SK-N-SH treated with all-trans-retinoic acid at 6 μM for 48 hours (cell line): ENCODE results near the gene ERN2.

Experiments used
- ATAC-seq: fragments of 200-7000 bp; cut with Tn5 transposase; 3 replicates; pipeline ENCODE4 v1.9.1; 2020; ENCODE audit warnings: mild to moderate bottlenecking, moderate library complexity
- ARNTL ChIP-seq: fragments of 450-650 bp; formaldehyde crosslinking; IDR thresholded peaks from 2 replicates; pipeline ENCODE4 v1.5.0; 2020; ENCODE audit warnings: low read depth, mild to moderate bottlenecking, moderate library complexity, borderline replicate concordance
- BACH2 ChIP-seq: fragments of 250-450 bp; sonication (Bioruptor Pico); IDR thresholded peaks from 2 replicates; pipeline ENCODE4 v1.9.0; 2021; ENCODE audit warnings: mild to moderate bottlenecking, borderline replicate concordance
- CSDC2 ChIP-seq: fragments of 250-450 bp; sonication (Bioruptor Pico); IDR thresholded peaks from 2 replicates; pipeline ENCODE4 v1.5.0; 2020; ENCODE audit warnings: mild to moderate bottlenecking, moderate library complexity
- ESRRG ChIP-seq: fragments of 250-450 bp; sonication (Bioruptor Pico); IDR thresholded peaks from 2 replicates; pipeline ENCODE4 v1.6.1; 2021; ENCODE audit warnings: mild to moderate bottlenecking
- OSR1 ChIP-seq: fragments of 250-450 bp; sonication (Bioruptor Pico); IDR thresholded peaks from 2 replicates; pipeline ENCODE4 v1.8.0; 2022; ENCODE audit warnings: moderate library complexity, mild to moderate bottlenecking, inconsistent platforms
- PPARA ChIP-seq: fragments of 250-450 bp; sonication (Bioruptor Pico); IDR thresholded peaks from 2 replicates; pipeline ENCODE4 v1.5.0; 2020; ENCODE audit warnings: mild to moderate bottlenecking, borderline replicate concordance
- RARB ChIP-seq: fragments of 250-450 bp; sonication (Bioruptor Pico); IDR thresholded peaks from 2 replicates; pipeline ENCODE4 v1.8.0; 2021; ENCODE audit warnings: mild to moderate bottlenecking, moderate library complexity
- SNAI2 ChIP-seq: fragments of 250-450 bp; sonication (Bioruptor Pico); IDR thresholded peaks from 2 replicates; pipeline ENCODE4 v1.5.0; 2020; ENCODE audit warnings: mild to moderate bottlenecking, moderate library complexity
- TCF4 ChIP-seq: fragments of 250-450 bp; sonication (Bioruptor Pico); IDR thresholded peaks from 2 replicates; pipeline ENCODE4 v1.8.0; 2021; ENCODE audit warnings: mild to moderate bottlenecking, moderate library complexity, borderline replicate concordance
- TOX ChIP-seq: fragments of 250-450 bp; sonication (Bioruptor Pico); IDR thresholded peaks from 2 replicates; pipeline ENCODE4 v1.8.0; 2021; ENCODE audit warnings: mild to moderate bottlenecking, moderate library complexity, borderline replicate concordance
- ZC3H10 ChIP-seq: fragments of 250-450 bp; sonication (Bioruptor Pico); IDR thresholded peaks from 2 replicates; pipeline ENCODE4 v1.5.1; 2021; ENCODE audit warnings: mild to moderate bottlenecking, moderate library complexity
- ZFP3 ChIP-seq: fragments of 250-450 bp; sonication (Bioruptor Pico); IDR thresholded peaks from 2 replicates; pipeline ENCODE4 v1.5.0; 2020; ENCODE audit warnings: mild to moderate bottlenecking, moderate library complexity
- ZFP30 ChIP-seq: fragments of 450-650 bp; formaldehyde crosslinking; IDR thresholded peaks from 2 replicates; pipeline ENCODE4 v1.5.0; 2022; ENCODE audit warnings: mild to moderate bottlenecking, moderate library complexity
- ZNF565 ChIP-seq: fragments of 450-650 bp; formaldehyde crosslinking; conservative IDR thresholded peaks from 2 replicates; pipeline ENCODE4 v1.5.0; 2020; ENCODE audit warnings: low read depth, mild to moderate bottlenecking, moderate library complexity
- ZNF70 ChIP-seq: fragments of 450-650 bp; formaldehyde crosslinking; IDR thresholded peaks from 2 replicates; pipeline ENCODE4 v1.5.0; 2020; ENCODE audit warnings: mild to moderate bottlenecking, moderate library complexity
- ZNF8 ChIP-seq: fragments of 450-650 bp; formaldehyde crosslinking; IDR thresholded peaks from 2 replicates; pipeline ENCODE4 v1.5.0; 2020; ENCODE audit warnings: mild to moderate bottlenecking, moderate library complexity
- TF ChIP-seq, protein P1 (sequence below): fragments of 250-450 bp; sonication (Bioruptor Pico); IDR thresholded peaks from 2 replicates; pipeline ENCODE4 v1.5.0; 2020; ENCODE audit warnings: mild to moderate bottlenecking, moderate library complexity
- TF ChIP-seq, protein P2 (sequence below): fragments of 250-450 bp; sonication (Bioruptor Pico); IDR thresholded peaks from 2 replicates; pipeline ENCODE4 v1.8.0; 2021; ENCODE audit warnings: low read depth, mild to moderate bottlenecking, moderate library complexity, borderline replicate concordance
- TF ChIP-seq, protein P3 (sequence below): fragments of 250-450 bp; sonication (Bioruptor Pico); IDR thresholded peaks from 2 replicates; pipeline ENCODE4 v1.5.1; 2020; ENCODE audit warnings: low read depth, mild to moderate bottlenecking, moderate library complexity
- TF ChIP-seq, protein P4 (sequence below): fragments of 250-450 bp; sonication (Bioruptor Pico); IDR thresholded peaks from 2 replicates; pipeline ENCODE4 v1.5.1; 2021; ENCODE audit warnings: mild to moderate bottlenecking, moderate library complexity
- TF ChIP-seq, protein P5 (sequence below): fragments of 250-450 bp; sonication (Bioruptor Pico); IDR thresholded peaks from 2 replicates; pipeline ENCODE4 v1.8.0; 2020; ENCODE audit warnings: mild to moderate bottlenecking, moderate library complexity, borderline replicate concordance

The ERN2 gene

DNA sequence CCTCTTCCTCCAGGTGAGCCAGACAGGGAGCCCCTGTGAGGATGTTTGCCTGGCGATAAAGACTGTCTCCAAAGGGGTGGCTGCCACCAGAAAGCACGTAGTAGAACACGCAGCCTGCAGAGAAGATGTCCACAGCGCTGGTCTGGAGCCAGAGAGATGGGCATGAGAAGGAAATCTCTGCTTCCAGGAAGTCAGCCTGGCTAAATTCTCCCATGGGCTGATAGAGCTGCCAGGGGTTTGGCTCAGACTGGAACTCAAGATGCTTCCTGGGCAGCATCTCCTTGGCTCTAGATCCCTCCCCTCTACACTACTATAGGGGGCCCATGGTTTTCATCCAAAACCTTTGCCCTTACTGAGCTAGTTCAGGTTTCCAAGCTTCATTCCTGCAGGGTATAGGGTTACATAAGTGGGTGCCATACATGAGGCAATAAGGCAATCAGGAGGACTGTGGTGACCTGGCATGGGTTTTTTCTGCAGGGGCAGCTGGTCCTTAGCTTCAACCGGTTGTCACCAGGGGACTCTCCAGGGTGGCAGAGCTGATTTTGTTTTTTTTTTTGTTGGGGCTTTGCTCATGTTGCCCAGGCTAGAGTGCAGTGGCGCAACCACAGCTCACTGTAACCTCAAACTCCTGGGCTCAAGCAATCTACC lies 20.7 kb downstream of the ERN2 start:
- TF ChIP-seq ZFP30 (no peak), ZNF70 (no peak), RARB (CRISPR knock-in tag) (no peak), OSR1 (CRISPR knock-in tag) (no peak), CSDC2 (CRISPR knock-in tag) (no peak), ESRRG (CRISPR knock-in tag) (no peak), ZC3H10 (no peak), TOX (CRISPR knock-in tag) (no peak), ZNF8 (CRISPR knock-in tag) (no peak), ZNF565 (CRISPR knock-in tag) (no peak), TCF4 (no peak), BACH2 (CRISPR knock-in tag) (no peak)
- TF ChIP-seq, protein P1, sequence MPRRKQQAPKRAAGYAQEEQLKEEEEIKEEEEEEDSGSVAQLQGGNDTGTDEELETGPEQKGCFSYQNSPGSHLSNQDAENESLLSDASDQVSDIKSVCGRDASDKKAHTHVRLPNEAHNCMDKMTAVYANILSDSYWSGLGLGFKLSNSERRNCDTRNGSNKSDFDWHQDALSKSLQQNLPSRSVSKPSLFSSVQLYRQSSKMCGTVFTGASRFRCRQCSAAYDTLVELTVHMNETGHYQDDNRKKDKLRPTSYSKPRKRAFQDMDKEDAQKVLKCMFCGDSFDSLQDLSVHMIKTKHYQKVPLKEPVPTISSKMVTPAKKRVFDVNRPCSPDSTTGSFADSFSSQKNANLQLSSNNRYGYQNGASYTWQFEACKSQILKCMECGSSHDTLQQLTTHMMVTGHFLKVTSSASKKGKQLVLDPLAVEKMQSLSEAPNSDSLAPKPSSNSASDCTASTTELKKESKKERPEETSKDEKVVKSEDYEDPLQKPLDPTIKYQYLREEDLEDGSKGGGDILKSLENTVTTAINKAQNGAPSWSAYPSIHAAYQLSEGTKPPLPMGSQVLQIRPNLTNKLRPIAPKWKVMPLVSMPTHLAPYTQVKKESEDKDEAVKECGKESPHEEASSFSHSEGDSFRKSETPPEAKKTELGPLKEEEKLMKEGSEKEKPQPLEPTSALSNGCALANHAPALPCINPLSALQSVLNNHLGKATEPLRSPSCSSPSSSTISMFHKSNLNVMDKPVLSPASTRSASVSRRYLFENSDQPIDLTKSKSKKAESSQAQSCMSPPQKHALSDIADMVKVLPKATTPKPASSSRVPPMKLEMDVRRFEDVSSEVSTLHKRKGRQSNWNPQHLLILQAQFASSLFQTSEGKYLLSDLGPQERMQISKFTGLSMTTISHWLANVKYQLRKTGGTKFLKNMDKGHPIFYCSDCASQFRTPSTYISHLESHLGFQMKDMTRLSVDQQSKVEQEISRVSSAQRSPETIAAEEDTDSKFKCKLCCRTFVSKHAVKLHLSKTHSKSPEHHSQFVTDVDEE (CRISPR knock-in tag): no peak
- TF ChIP-seq, protein P2, sequence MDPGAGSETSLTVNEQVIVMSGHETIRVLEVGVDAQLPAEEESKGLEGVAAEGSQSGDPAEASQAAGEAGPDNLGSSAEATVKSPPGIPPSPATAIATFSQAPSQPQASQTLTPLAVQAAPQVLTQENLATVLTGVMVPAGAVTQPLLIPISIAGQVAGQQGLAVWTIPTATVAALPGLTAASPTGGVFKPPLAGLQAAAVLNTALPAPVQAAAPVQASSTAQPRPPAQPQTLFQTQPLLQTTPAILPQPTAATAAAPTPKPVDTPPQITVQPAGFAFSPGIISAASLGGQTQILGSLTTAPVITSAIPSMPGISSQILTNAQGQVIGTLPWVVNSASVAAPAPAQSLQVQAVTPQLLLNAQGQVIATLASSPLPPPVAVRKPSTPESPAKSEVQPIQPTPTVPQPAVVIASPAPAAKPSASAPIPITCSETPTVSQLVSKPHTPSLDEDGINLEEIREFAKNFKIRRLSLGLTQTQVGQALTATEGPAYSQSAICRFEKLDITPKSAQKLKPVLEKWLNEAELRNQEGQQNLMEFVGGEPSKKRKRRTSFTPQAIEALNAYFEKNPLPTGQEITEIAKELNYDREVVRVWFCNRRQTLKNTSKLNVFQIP (CRISPR knock-in tag): no peak
- TF ChIP-seq, protein P3, sequence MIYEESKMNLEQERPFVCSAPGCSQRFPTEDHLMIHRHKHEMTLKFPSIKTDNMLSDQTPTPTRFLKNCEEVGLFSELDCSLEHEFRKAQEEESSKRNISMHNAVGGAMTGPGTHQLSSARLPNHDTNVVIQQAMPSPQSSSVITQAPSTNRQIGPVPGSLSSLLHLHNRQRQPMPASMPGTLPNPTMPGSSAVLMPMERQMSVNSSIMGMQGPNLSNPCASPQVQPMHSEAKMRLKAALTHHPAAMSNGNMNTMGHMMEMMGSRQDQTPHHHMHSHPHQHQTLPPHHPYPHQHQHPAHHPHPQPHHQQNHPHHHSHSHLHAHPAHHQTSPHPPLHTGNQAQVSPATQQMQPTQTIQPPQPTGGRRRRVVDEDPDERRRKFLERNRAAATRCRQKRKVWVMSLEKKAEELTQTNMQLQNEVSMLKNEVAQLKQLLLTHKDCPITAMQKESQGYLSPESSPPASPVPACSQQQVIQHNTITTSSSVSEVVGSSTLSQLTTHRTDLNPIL (CRISPR knock-in tag): no peak
- ATAC-seq: no peak; the same call in 1 of the 3 replicates

DNA sequence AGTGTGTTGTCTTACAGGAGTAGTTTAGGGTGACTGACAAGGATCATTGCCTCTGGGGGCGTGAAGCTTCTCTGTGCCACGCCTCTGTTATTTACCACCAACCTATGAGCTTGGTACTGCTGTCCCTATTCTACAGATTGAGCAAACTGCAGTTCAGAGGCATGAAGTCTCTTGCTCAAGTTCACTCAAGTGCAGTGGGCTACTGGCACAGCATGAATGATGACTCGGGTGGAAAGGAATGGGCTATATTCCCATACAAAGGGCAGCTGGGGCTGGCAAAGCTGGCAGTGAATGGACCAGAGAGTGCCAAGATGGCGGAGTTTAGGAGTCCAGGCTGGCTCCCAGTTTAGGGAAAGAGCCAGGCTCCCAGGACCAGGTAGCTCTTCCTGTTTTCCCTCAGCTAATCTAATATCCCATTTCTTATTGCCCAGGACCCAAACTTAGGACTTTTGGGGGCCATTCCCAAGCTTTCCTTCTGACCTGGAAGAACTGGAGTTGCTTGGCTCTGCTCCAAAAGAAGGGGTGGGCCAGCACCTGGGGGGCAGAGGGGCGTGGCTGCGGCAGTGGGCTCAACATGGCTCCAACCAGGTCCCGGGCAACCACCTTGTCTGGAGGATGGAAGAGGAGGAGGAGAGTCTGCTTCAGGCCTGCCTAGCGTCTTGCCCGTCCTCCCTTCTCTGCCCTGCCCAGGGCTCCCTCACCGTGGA lies 21.4 kb downstream of the ERN2 start:
- peak; percentile 56 for ATAC-seq
- TF ChIP-seq, protein P3 (CRISPR knock-in tag): no peak
- TF ChIP-seq CSDC2 (CRISPR knock-in tag): no peak
- TF ChIP-seq, protein P4, sequence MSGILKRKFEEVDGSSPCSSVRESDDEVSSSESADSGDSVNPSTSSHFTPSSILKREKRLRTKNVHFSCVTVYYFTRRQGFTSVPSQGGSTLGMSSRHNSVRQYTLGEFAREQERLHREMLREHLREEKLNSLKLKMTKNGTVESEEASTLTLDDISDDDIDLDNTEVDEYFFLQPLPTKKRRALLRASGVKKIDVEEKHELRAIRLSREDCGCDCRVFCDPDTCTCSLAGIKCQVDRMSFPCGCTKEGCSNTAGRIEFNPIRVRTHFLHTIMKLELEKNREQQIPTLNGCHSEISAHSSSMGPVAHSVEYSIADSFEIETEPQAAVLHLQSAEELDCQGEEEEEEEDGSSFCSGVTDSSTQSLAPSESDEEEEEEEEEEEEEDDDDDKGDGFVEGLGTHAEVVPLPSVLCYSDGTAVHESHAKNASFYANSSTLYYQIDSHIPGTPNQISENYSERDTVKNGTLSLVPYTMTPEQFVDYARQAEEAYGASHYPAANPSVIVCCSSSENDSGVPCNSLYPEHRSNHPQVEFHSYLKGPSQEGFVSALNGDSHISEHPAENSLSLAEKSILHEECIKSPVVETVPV (CRISPR knock-in tag): no peak
- no peak for TF ChIP-seq PPARA (CRISPR knock-in tag)
- no peak for TF ChIP-seq ARNTL (CRISPR knock-in tag)
- TF ChIP-seq, protein P2 (CRISPR knock-in tag): no peak
- no peak for TF ChIP-seq OSR1 (CRISPR knock-in tag)
- no peak for TF ChIP-seq SNAI2 (CRISPR knock-in tag)
- TF ChIP-seq, protein P1 (CRISPR knock-in tag): no peak
- TF ChIP-seq ZFP3 (CRISPR knock-in tag): no peak
- TF ChIP-seq, protein P5, sequence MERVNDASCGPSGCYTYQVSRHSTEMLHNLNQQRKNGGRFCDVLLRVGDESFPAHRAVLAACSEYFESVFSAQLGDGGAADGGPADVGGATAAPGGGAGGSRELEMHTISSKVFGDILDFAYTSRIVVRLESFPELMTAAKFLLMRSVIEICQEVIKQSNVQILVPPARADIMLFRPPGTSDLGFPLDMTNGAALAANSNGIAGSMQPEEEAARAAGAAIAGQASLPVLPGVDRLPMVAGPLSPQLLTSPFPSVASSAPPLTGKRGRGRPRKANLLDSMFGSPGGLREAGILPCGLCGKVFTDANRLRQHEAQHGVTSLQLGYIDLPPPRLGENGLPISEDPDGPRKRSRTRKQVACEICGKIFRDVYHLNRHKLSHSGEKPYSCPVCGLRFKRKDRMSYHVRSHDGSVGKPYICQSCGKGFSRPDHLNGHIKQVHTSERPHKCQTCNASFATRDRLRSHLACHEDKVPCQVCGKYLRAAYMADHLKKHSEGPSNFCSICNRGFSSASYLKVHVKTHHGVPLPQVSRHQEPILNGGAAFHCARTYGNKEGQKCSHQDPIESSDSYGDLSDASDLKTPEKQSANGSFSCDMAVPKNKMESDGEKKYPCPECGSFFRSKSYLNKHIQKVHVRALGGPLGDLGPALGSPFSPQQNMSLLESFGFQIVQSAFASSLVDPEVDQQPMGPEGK: no peak
- no peak for TF ChIP-seq ZC3H10
- TF ChIP-seq ZNF8 (CRISPR knock-in tag): no peak
- no peak for TF ChIP-seq TCF4
- TF ChIP-seq RARB (CRISPR knock-in tag): no peak
- TF ChIP-seq BACH2 (CRISPR knock-in tag): no peak
- TF ChIP-seq ZNF70: no peak
